ENCODE results near the gene PLEKHF1. TPM values are rescaled to one million over a fixed set of nuclear protein-coding genes. Genes with fewer than 3 reads are reported as not detected.
A peak's percentile ranks its signal among the peaks of the same experiment; 100 is the strongest.

Gene PLEKHF1
- polyA plus RNA-seq, 3 donors = 0.11 to 0.29 (median 0.26) TPM

DNA sequence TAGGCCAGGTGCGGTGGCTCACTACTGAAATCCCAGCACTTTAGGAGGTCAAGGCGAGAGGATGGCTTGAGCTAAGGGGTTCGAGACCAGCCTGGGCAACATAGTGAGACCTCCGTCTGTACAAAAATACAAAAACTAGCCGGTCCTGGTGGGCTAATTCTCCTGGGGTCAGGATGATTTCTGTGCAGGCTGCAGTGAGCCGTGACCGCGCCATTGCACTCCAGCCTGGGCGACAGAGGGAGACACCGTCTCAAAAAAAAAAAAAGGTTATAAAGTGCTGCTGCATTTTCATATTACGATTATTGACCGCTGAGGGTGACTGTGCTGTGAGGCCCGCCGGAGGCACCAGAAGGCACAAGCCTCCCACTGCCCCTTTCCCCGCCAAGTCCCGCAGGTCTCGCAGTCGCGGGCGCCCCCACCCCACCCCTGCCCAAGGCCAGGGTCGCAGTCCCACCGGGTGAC lies 477 bp upstream of the PLEKHF1 start:
- Histone ChIP-seq H3K4me2 (replicated peaks; ENCODE audit: extremely low read depth, low read length, poor library complexity, severe bottlenecking) (peak overlapping the region; percentile 98), H3K9ac (ENCODE audit: insufficient read depth, low read length, poor library complexity, severe bottlenecking) (peak overlapping the region; percentile 53), H3K27me3 (ENCODE audit: control insufficient read depth in 2 of 2, insufficient read depth in 2 of 2, low read length in 2 of 2) (peaks cover 0 to 11% of the 10 kb centered on the region in 2 donors), H3K4me1 (ENCODE audit: control insufficient read depth in 1 of 2, insufficient read depth in 2 of 2, low read length in 2 of 2) (peaks cover 10 to 16% of the 10 kb centered on the region in 2 donors), H3K9me3 (replicated peaks in 1 of 2; ENCODE audit: control insufficient read depth in 1 of 2, insufficient read depth in 1 of 2, low read length in 2 of 2) (no peaks in the 10 kb centered on the region), H4K20me1 (ENCODE audit: insufficient read depth, low read length) (no peaks in the 10 kb centered on the region), H2AFZ (ENCODE audit: insufficient read depth, low read depth, low read length, poor library complexity, severe bottlenecking) (peak overlapping the region; percentile 91), H3K27ac (ENCODE audit: low read depth in 1 of 2, low read length in 2 of 2) (no peak overlapping the region), H3K79me2 (ENCODE audit: insufficient read depth, low read length) (no peaks in the 10 kb centered on the region), H3K36me3 (replicated peaks in 1 of 2; ENCODE audit: control insufficient read depth in 1 of 2, insufficient read depth in 2 of 2, low read length in 2 of 2) (no peaks in the 10 kb centered on the region), H3K4me3 (replicated peaks in 1 of 3; ENCODE audit: low read depth in 2 of 3, low read length in 3 of 3) (peak overlapping the region; percentile 29 to 79 (median 41))
- Mint-ChIP-seq H3K27ac (no peak overlapping the region), H3K4me1 (peaks cover 20% of the 10 kb centered on the region), H3K4me3 (peak overlapping the region; percentile 72 to 86), H3K27me3 (ENCODE audit: low read depth in 3 of 3) (peaks cover 3 to 24% (median 13%) of the 10 kb centered on the region in 3 donors), H3K9me3 (peaks cover 0 to 2% (median 0%) of the 10 kb centered on the region in 7 donors), H3K36me3 (no peaks in the 10 kb centered on the region)
- intact Hi-C loops (cut with micrococcal nuclease) = loop anchor here (5.0 kb wide), 1 partner anchor 52 kb away; no protein-coding TSS in a partner anchor
- DNase-seq = no peak
- WGBS (ENCODE audit: insufficient coverage) = 15% methylated on average over 20 of the region's 22 CpGs
- TF ChIP-seq, protein P1, sequence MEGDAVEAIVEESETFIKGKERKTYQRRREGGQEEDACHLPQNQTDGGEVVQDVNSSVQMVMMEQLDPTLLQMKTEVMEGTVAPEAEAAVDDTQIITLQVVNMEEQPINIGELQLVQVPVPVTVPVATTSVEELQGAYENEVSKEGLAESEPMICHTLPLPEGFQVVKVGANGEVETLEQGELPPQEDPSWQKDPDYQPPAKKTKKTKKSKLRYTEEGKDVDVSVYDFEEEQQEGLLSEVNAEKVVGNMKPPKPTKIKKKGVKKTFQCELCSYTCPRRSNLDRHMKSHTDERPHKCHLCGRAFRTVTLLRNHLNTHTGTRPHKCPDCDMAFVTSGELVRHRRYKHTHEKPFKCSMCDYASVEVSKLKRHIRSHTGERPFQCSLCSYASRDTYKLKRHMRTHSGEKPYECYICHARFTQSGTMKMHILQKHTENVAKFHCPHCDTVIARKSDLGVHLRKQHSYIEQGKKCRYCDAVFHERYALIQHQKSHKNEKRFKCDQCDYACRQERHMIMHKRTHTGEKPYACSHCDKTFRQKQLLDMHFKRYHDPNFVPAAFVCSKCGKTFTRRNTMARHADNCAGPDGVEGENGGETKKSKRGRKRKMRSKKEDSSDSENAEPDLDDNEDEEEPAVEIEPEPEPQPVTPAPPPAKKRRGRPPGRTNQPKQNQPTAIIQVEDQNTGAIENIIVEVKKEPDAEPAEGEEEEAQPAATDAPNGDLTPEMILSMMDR (IDR thresholded peaks at IDR 0.05) = no peak

DNA sequence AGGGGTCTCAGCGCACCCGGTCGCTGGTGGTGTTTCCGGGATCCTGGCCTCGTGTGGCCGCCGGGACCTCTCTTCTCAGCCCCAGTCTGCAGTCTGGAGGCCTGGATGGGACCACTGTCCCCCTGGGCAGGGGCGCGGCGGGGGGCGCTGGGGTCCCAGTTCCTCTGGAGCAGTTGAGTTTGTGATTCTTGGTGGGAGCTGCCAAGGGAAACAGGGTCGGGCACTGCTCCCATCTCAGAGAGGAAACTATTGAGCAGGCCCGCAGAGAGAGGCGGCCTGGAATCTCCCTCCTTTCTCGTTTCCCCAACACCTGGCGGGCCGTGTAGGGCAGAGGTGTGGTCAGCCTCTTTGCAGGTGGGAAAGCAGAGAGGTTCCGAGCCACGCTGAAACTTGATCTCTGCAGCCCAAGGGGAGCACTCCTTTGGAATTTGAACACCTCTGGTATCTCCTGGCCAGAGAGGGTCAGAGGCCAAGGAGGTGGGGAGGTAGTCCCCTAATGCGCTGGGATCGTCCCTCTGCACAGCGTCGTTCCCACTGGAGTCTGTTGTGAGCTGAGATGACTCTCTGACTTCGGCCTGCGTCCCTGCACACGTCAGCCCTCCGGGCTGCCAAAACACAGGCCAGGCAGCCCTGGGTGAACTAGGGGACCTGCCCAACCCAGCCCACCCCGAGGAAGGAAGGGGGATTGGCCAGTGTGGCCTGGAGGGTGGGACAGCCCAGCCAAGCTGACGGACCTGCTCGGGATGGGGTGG lies 741 bp downstream of the PLEKHF1 start:
- peak overlapping the region; percentile 64 to 80 for H3K4me3 Mint-ChIP-seq
- Histone ChIP-seq H4K20me1 (ENCODE audit: insufficient read depth, low read length) (no peaks in the 10 kb centered on the region), H3K4me3 (replicated peaks in 1 of 3; ENCODE audit: low read depth in 2 of 3, low read length in 3 of 3) (peak overlapping the region; percentile 46 to 79 (median 47)), H3K27ac (ENCODE audit: low read depth in 1 of 2, low read length in 2 of 2) (no peak overlapping the region), H2AFZ (ENCODE audit: insufficient read depth, low read depth, low read length, poor library complexity, severe bottlenecking) (peak overlapping the region; percentile 91), H3K36me3 (replicated peaks in 1 of 2; ENCODE audit: control insufficient read depth in 1 of 2, insufficient read depth in 2 of 2, low read length in 2 of 2) (no peaks in the 10 kb centered on the region), H3K9me3 (replicated peaks in 1 of 2; ENCODE audit: control insufficient read depth in 1 of 2, insufficient read depth in 1 of 2, low read length in 2 of 2) (no peaks in the 10 kb centered on the region), H3K4me2 (replicated peaks; ENCODE audit: extremely low read depth, low read length, poor library complexity, severe bottlenecking) (peak overlapping the region; percentile 98), H3K9ac (ENCODE audit: insufficient read depth, low read length, poor library complexity, severe bottlenecking) (peak overlapping the region; percentile 53), H3K27me3 (ENCODE audit: control insufficient read depth in 2 of 2, insufficient read depth in 2 of 2, low read length in 2 of 2) (peaks cover 0 to 11% of the 10 kb centered on the region in 2 donors), H3K79me2 (ENCODE audit: insufficient read depth, low read length) (no peaks in the 10 kb centered on the region), H3K4me1 (ENCODE audit: control insufficient read depth in 1 of 2, insufficient read depth in 2 of 2, low read length in 2 of 2) (peaks cover 10 to 16% of the 10 kb centered on the region in 2 donors)
- no peak overlapping the region for H3K27ac Mint-ChIP-seq
- peaks cover 21% of the 10 kb centered on the region for H3K4me1 Mint-ChIP-seq
- TF ChIP-seq, protein P1 (IDR thresholded peaks at IDR 0.05) = no peak
- peaks cover 0 to 2% (median 0%) of the 10 kb centered on the region in 7 donors for H3K9me3 Mint-ChIP-seq
- peaks cover 3 to 24% (median 15%) of the 10 kb centered on the region in 3 donors for H3K27me3 Mint-ChIP-seq (ENCODE audit: low read depth in 3 of 3)
- 27% methylated on average over 26 of the region's 30 CpGs for WGBS (ENCODE audit: insufficient coverage)
- DNase-seq = no peak
- H3K36me3 Mint-ChIP-seq = no peaks in the 10 kb centered on the region
- intact Hi-C loops (cut with micrococcal nuclease) = loop anchor here (5.0 kb wide), 1 partner anchor 54 kb away; no protein-coding TSS in a partner anchor
